Measurements from ENCODE around the gene SPEN.

The SPEN gene

GRCh38 chr1:15934211-15935055 is 86.9 kb downstream of the SPEN start:
- no peak for DNase-seq (ENCODE audit: low read depth, low spot score)

DNA sequence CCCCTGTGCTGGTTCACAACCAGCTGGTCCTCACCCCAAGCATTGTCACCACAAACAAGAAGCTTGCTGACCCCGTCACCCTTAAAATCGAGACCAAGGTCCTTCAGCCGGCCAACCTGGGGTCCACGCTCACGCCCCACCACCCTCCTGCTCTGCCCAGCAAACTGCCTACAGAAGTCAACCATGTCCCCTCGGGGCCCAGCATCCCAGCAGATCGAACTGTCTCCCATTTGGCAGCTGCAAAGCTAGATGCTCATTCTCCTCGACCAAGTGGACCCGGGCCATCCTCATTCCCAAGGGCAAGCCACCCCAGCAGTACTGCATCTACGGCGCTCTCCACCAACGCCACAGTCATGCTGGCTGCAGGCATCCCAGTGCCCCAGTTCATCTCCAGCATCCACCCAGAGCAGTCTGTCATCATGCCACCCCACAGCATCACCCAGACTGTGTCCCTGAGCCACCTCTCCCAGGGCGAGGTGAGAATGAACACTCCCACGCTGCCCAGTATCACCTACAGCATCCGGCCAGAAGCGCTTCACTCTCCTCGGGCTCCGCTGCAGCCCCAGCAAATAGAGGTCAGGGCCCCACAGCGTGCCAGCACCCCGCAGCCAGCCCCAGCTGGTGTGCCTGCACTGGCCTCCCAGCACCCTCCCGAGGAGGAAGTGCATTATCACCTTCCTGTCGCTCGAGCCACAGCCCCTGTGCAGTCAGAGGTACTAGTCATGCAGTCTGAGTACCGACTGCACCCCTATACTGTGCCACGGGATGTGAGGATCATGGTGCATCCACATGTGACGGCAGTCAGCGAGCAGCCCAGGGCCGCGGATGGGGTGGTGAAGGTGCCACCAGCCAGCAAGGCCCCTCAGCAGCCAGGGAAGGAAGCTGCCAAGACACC is 87.8 kb downstream of the SPEN start:
- DNase-seq (ENCODE audit: low read depth, low spot score), result no peak

- DNase-seq (ENCODE audit: low read depth, low spot score), result no peak
Measured at GRCh38 chr1:15936025-15936424, 88.5 kb downstream of the SPEN start.

DNA sequence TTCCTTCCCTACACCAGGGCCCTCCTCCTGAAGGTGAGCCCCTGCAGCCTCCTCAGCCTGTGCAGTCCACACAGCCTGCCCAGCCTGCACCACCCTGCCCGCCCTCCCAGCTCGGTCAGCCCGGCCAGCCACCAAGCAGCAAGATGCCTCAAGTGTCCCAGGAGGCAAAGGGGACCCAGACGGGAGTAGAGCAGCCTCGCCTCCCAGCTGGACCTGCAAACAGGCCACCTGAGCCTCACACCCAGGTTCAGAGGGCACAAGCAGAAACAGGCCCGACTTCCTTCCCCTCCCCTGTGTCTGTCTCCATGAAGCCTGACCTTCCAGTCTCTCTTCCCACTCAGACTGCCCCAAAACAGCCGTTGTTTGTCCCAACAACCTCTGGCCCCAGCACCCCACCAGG is 89.6 kb downstream of the SPEN start:
- no peak for DNase-seq (ENCODE audit: low read depth, low spot score)

DNA sequence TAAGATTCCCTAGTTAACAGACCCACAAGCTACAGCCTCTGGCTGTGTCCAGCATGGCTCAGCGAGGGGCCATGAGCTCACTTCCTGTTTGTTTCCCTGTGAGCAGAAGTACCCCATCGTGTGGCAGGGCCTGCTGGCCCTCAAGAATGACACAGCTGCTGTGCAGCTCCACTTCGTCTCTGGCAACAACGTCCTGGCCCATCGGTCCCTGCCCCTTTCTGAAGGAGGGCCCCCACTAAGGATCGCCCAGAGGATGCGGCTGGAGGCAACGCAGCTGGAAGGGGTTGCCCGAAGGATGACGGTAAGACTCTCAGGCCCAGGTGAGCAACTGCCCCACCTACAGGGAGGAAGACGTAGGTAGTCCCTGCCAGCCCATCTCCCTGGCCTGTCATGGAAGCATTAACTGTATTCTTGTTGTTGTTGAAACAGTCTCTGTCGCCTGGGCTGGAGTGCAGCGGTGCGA is 90.2 kb downstream of the SPEN start:
- DNase-seq (ENCODE audit: low read depth, low spot score), result no peak

DNA sequence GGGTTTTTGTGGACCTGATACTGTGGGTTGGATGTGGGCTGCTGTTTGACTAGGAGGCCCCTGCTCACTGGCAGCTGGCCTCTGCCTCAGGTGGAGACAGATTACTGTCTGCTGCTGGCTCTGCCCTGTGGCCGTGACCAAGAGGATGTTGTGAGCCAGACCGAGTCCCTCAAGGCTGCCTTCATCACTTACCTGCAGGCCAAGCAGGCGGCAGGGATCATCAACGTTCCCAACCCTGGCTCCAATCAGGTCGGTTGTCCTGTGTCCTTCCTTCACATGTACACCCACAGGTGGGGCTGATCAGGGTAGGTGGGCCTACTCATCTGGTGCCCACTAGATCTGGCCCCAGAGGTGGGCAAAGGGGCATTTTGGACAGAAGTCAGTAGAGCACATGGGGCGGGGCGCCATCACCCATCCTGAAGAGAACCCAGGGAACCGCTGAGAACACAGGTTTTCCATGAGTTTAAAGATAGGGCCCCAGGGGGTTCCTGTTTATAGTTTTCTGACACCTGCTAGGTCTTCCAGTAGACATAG is 91.2 kb downstream of the SPEN start:
- no peak for DNase-seq (ENCODE audit: low read depth, low spot score)

DNA sequence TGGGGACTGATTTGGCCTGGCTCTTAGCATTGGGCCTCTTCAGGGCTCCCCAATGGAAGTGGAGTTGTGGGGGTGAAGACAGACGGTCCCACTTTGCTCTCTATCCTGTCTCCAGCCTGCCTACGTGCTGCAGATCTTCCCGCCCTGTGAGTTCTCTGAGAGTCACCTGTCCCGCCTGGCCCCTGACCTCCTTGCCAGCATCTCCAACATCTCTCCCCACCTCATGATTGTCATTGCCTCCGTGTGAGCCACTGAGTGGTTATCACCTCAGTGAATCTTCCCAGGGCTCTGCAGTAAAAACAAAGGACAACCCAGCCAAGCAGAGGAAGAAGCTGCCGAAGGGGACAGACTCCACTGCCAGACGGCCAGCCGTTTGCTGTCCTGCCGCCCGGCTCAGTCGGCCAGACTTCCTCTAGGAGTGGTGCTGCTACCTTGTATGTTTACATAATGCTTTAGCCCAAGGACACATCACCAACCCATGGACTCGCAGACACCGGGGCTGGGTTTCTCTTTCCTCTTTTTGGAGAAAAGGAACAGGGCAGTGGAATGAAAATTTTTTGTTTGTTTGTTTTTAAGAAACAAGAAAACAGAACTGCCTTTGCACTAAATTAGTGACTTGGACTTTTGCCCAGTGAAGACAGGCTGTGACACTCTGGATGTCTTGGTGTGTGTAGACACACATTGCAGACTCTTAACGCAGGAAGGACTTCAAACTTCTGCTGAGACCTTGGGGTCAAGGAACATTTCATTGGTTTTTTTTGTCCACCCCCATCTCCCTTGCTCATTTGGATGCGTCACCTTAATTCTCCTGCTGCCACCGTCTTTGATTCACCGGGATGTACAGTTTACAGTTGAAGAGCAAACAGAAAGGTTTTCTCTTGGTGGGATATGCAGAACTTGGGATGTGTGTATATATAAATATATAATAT is 91.9 kb downstream of the SPEN start:
- DNase-seq (ENCODE audit: low read depth, low spot score), result no peak

DNA sequence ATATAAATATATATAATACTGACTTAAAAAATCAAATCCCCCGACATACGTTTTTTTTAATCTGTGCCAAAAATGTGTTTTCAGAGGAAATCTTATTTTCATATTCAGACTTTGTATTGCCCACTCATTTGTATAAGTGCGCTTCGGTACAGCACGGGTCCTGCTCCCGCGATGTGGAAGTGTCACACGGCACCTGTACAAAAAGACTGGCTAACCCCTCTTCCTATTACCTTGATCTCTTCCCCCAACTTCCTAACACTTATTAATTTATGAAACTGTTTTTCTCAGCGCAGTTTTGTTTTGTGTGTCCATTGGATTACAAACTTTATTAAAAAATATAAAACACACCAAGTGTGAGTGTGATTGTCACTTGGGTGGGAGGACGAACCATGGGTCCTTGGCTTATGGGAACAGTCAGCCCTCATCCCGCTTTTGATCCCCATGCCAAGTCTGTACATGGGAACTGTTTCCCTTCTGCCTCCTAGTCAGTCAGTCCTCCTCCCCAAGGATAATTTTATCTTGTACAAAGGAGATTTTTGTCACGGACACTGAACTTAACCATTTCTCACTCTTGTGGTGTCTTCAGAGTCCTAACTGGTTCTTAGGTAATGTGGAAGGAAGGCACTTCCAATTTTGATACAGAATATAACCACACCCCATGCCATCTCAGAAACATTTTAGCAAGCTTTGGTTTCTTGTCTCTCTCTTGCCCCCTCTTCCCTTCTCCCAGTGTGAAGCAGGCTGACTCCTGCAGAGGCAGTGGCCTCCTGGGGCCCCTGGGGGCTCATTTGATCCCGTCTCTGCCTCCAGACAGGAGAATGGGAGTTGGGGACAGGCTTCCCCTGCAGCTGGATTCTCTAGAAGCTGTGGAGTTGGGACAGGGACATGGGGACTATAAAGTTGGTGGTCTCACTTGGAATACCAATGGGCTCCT is 92.9 kb downstream of the SPEN start:
- no peak for DNase-seq (ENCODE audit: low read depth, low spot score)

DNA sequence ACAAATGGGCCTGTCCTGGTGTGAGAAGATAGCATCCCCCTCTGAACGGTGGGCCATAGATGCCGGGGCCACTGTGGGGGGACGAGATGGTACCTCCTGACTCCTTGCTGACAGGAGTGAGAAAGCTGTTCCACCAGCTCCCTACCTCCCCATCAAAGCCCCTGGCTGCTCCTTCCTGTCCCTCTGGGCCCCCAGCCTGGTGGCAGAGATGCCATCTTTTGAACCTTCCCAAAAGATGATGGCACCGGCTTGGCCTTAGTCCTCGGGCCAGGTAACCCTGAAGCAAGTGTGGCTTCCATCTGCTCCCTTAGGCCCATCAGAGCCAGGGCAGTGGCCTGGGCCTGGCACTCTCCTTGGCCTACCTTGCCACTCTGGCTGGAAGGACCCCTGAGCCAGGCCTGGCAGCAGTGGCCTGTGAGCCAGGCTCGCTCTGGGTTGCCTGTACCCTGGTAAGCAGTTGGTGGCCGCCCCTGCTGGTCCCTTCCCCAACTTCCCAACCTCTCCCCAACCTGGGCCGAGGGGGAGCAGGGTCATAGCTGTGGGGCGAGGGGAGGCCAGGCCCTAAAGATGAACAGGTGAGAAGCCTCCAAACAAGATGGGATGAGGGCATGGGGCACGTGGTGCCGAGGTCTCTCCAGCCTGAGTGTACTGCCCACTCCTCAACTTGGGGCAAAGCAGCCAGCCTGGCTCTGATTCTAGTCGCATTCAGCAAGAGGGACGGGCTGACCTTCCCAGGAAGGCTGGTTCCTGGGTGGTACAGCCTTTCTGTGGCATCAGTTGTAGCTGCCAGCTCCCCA is 93.7 kb downstream of the SPEN start:
- DNase-seq (ENCODE audit: low read depth, low spot score), result no peak

- DNase-seq (ENCODE audit: low read depth, low spot score), result no peak
Measured at GRCh38 chr1:15941899-15942660, 94.6 kb downstream of the SPEN start.

GRCh38 chr1:15942661-15943327 is 95.3 kb downstream of the SPEN start:
- no peak for DNase-seq (ENCODE audit: low read depth, low spot score)

DNA sequence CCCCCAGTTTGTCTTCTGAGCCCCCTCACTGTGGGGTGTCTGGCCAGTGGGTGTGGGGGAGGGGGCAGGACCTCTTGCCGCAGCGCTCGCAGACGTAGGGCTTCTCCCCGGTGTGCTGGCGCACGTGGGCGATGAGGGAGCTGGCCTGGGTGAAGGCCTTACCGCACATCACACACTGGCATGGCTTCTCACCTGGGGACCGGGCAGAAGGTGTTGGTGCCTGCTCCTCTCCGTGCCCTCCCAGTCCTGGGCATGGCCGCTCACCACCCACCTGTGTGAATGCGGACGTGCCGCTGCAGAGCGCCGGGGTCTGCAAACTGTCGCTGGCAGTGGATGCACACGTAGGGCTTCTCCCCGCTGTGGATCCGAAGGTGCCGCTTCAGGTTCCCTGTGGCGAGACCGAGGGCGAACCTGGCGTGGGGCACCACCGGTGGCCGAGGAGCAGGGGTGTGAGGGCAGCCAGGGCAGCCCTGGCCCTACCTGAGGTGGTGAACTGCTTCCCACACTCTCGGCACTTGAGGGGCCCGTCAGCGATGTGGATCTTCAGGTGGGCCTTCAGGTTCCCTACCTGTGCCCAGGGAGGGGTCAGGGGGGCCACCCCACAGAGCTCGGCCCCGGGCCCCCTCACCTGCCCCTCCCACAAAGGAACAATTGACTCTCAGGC is 96.0 kb downstream of the SPEN start:
- DNase-seq (ENCODE audit: low read depth, low spot score), result no peak

DNA sequence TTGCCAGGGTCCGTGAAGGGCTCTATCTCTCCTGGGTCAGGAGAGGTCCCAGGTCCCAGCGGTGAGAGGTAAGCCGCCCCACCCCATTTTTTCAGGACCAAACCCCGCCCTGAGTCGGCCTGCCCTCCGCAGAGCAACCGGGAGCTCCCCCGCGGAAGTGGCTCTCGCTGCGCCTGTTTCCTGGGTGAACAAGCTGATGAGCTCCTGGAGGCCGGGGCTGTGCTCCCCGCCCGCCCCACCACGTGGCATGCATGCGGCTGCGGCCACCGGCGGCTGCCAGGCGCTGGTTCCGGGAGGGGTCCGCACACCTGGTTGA is 96.4 kb downstream of the SPEN start:
- DNase-seq (ENCODE audit: low read depth, low spot score), result no peak

- DNase-seq (ENCODE audit: low read depth, low spot score), result no peak
Measured at GRCh38 chr1:15944308-15945010, 97.0 kb downstream of the SPEN start.

GRCh38 chr1:15945011-15945831 is 97.7 kb downstream of the SPEN start:
- DNase-seq (ENCODE audit: low read depth, low spot score), result no peak

DNA sequence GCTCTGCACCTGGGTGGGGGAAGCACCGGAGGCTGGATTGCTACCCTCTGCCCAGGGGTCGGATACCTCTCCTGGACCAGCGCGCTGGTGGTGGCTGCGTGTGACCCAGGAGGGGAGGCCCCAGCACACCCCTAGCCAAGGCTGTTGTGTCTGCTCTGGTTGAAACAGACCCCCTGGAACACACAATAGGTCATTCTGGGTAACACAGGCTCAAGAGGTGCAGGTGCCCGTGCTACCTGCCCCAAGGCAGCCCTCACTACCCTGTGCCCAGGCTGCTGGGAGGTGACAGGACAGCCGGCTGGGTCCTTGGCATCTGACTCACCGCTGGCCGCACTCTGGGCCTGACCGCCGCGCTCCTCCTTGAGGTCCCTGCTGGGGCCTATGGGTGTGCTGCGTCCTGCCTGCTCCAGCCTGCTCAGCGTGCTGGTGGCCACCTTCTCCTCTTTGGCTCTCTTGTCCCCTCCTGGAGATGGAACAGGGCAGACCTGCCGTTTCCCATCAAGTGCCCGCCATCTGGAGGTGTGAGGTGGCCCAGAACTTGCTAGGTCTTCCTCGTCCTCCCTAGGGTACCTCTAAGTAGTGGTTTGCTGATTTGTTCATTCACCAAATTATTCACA is 98.4 kb downstream of the SPEN start:
- no peak for DNase-seq (ENCODE audit: low read depth, low spot score)
